Measurements from ENCODE around the gene NSD2.

DNA sequence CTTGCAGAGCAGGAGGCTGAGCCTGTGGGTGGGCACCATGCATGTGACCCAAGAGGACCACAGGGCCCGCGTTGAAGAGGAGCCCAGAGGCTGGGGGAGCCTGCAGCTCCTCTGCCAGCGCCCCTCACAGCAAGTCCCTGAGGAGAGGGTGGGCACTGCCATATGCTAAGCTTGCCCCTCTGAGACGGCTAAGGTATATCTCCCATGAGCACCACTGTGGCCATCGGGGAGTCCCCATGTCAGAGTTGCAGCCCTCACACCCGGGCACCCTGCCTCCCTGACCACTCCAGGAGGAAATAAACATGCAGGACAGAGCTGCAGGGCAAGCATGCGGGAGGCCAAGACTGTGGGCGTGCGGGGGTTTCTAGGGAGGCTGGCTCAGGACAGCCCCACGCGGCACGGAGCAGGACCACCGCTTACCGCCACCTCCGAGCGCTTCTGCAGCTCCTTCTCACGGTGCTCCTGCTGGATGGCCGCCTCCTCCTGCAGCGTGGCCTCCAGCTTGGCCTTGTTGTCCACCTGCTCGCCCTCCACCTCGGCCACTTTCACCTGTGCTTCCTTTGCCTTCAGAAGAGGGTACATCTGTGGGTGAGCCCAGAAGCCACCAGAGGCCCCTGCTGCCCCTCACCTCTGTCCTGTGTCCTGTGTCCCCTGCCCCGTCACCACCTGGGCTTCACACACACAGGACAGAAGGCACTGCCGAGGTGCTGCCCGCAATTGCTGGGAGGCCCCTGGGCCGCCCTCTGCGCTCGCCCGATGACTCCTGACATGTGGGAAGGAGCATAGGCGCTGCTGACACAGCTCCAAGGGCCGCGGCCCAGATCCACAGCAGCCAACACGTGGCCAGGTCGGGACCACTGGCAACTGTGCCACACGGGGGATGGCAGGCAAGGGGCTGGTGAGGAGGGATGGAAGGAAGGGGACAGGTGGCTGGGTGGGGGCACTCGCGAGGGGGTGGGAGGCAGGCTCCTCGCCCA, 48.3 kb upstream of the NSD2 start:
- TF ChIP-seq, protein P1, sequence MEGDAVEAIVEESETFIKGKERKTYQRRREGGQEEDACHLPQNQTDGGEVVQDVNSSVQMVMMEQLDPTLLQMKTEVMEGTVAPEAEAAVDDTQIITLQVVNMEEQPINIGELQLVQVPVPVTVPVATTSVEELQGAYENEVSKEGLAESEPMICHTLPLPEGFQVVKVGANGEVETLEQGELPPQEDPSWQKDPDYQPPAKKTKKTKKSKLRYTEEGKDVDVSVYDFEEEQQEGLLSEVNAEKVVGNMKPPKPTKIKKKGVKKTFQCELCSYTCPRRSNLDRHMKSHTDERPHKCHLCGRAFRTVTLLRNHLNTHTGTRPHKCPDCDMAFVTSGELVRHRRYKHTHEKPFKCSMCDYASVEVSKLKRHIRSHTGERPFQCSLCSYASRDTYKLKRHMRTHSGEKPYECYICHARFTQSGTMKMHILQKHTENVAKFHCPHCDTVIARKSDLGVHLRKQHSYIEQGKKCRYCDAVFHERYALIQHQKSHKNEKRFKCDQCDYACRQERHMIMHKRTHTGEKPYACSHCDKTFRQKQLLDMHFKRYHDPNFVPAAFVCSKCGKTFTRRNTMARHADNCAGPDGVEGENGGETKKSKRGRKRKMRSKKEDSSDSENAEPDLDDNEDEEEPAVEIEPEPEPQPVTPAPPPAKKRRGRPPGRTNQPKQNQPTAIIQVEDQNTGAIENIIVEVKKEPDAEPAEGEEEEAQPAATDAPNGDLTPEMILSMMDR (optimal IDR thresholded peaks at IDR 0.05 in 1 of 3, IDR thresholded peaks at IDR 0.05 in 1 of 3, conservative IDR thresholded peaks at IDR 0.05 in 1 of 3; ENCODE audit: extremely low read depth in 1 of 3, insufficient read depth in 2 of 3, low read length in 3 of 3) = no peak
- no peak for TF ChIP-seq EZH2 (IDR thresholded peaks at IDR 0.05; ENCODE audit: low read length)
